K562 (cell line): Measurements from ENCODE around the gene IFRD1. TPM values are rescaled to one million over a fixed set of nuclear protein-coding genes. Genes with fewer than 3 reads are reported as not detected.

ENCODE experiments used
- ATAC-seq: fragments of 200-7000 bp; cut with Tn5 transposase; 3 replicates; pipeline ENCODE4 v1.9.1; 2020; ENCODE audit warnings: moderate library complexity
- BruUV-seq: library from RNA; stranded (reverse); fragments of 400-500 nt; replicated peaks from 2 replicates; lab custom pipeline; 2021; lab: Mats Ljungman, UMichigan
- CTCF ChIA-PET: fragments of 300-600 bp; formaldehyde crosslinking; extraction: SDS; loops from one replicate; lab custom pipeline; 2021; ENCODE audit warnings: low intra/inter-chr PET ratio; lab: Yijun Ruan, JAX
- POLR2A ChIA-PET: fragments of 300-600, 350-650 bp; sonication (Branson Sonifier 250); formaldehyde crosslinking; extraction: SDS; loops from one replicate; lab custom pipeline; 2021; ENCODE audit warnings: antibody characterized with exemption, inconsistent platforms; lab: Yijun Ruan, JAX
- DNase-seq, 4 experiments: peaks; one replicate each; pipeline versions ENCODE4 v3.0.0 to v3.0.0-alpha.2; 2011 to 2018; ENCODE audit warnings: low spot score in 3 of 4, mixed read lengths in 3 of 4; ENCODE audit errors: extremely low read depth in 1 of 4
- FAIRE-seq: peaks from 2 replicates; lab custom pipeline; 2011; peaks lifted over from hg19 to GRCh38; lab: Jason Lieb, UNC
- H2AFZ ChIP-seq: 2 replicates; pipeline ENCODE4 v1.6.0; 2011; ENCODE audit warnings: low read depth, low read length, control low read depth, inconsistent platforms
- H3K27ac ChIP-seq: fragments of 200-600 bp; 3 replicates; pipeline ENCODE4 v1.8.0; 2011; ENCODE audit warnings: low read depth, mild to moderate bottlenecking, control low read depth, inconsistent platforms, low read length, moderate library complexity, mixed read lengths; ENCODE audit errors: extremely low read depth
- H3K27me3 ChIP-seq, 2 experiments: fragments of 300-600 bp in 1 of 2; 2 replicates in 1 of 2; 3 replicates in 1 of 2; pipeline versions ENCODE4 v1.6.0 to v1.8.0; 2011; ENCODE audit warnings: inconsistent platforms in 2 of 2, low read length in 2 of 2, mild to moderate bottlenecking in 1 of 2, mixed read lengths in 1 of 2, moderate library complexity in 1 of 2; ENCODE audit not compliant: control insufficient read depth in 2 of 2, insufficient read depth in 2 of 2
- H3K36me3 ChIP-seq: fragments of 300-600 bp; 3 replicates; pipeline ENCODE4 v1.8.0; 2011; ENCODE audit warnings: mild to moderate bottlenecking, low read length, inconsistent platforms; ENCODE audit not compliant: control insufficient read depth, insufficient read depth
- H3K4me1 ChIP-seq, 2 experiments: fragments of 200-600 bp in 1 of 2; replicated peaks in 1 of 2; 2 replicates in 1 of 2; 3 replicates in 1 of 2; pipeline versions ENCODE4 v1.5.1 to v1.8.0; 2011; ENCODE audit warnings: inconsistent platforms in 2 of 2, low read length in 2 of 2, mild to moderate bottlenecking in 1 of 2, mixed read lengths in 1 of 2, moderate library complexity in 1 of 2; ENCODE audit not compliant: control insufficient read depth in 2 of 2, insufficient read depth in 2 of 2
- H3K4me2 ChIP-seq: 2 replicates; pipeline ENCODE4 v1.6.1; 2011; ENCODE audit warnings: low read length, control low read depth, inconsistent platforms, mixed read lengths; ENCODE audit not compliant: insufficient read depth
- H3K4me3 ChIP-seq: fragments of 200-600 bp; sonication (generic), shearing (Covaris generic); 2 replicates; pipeline ENCODE4 v1.5.1; 2016; ENCODE audit warnings: control low read depth, inconsistent platforms
- H3K79me2 ChIP-seq: fragments of 200-600 bp; 3 replicates; pipeline ENCODE4 v1.8.0; 2011; ENCODE audit warnings: low read length, inconsistent platforms; ENCODE audit not compliant: control insufficient read depth, insufficient read depth
- H3K9ac ChIP-seq, 2 experiments: 2 replicates each; pipeline versions ENCODE4 v1.6.0 to v1.6.1; 2011; ENCODE audit warnings: low read depth in 2 of 2, low read length in 2 of 2, control low read depth in 1 of 2, inconsistent platforms in 1 of 2, mild to moderate bottlenecking in 1 of 2, mixed read lengths in 1 of 2; ENCODE audit not compliant: insufficient read depth in 1 of 2
- H3K9me1 ChIP-seq: one replicate; pipeline ENCODE4 v1.6.0; 2011; ENCODE audit warnings: inconsistent platforms, mild to moderate bottlenecking, low read length, moderate library complexity; ENCODE audit not compliant: control insufficient read depth, insufficient read depth
- H3K9me3 ChIP-seq: replicated peaks from 2 replicates; pipeline ENCODE4 v1.5.1; 2011; ENCODE audit warnings: low read depth, low read length, inconsistent platforms; ENCODE audit not compliant: control insufficient read depth, insufficient read depth
- H4K20me1 ChIP-seq: replicated peaks from 2 replicates; pipeline ENCODE4 v1.6.1; 2011; ENCODE audit warnings: low read length, inconsistent platforms, mixed read lengths; ENCODE audit not compliant: control insufficient read depth, insufficient read depth
- ARID1B ChIP-seq: fragments of 450-650 bp; IDR thresholded peaks from 2 replicates; pipeline ENCODE4 v1.6.1; 2016; ENCODE audit warnings: antibody characterized with exemption, mild to moderate bottlenecking, inconsistent platforms
- ASH1L ChIP-seq: fragments of 450-650 bp; IDR thresholded peaks from 2 replicates; pipeline ENCODE4 v1.6.1; 2018; ENCODE audit warnings: borderline replicate concordance, mild to moderate bottlenecking, low read depth; ENCODE audit not compliant: partially characterized antibody
- C11orf30 ChIP-seq: fragments of 450-650 bp; IDR thresholded peaks from 2 replicates; pipeline ENCODE4 v1.6.1; 2016; ENCODE audit warnings: low read depth, mild to moderate bottlenecking
- CBFA2T2 ChIP-seq: fragments of 450-650 bp; conservative IDR thresholded peaks from 2 replicates; pipeline ENCODE4 v1.6.1; 2017; ENCODE audit warnings: mild to moderate bottlenecking
- CCAR2 ChIP-seq: fragments of 200-400 bp; formaldehyde crosslinking; IDR thresholded peaks from 2 replicates; pipeline ENCODE4 v1.6.1; 2017; ENCODE audit warnings: mild to moderate bottlenecking, low read depth, low read length
- FOXJ2 ChIP-seq: fragments of 200-800 bp; sonication (Bioruptor generic); IDR thresholded peaks from 2 replicates; pipeline ENCODE4 v1.6.1; 2016; ENCODE audit warnings: missing genetic modification characterization, missing compliant biosample characterization
- HDAC3 ChIP-seq: fragments of 450-650 bp; IDR thresholded peaks from 2 replicates; pipeline ENCODE4 v1.6.1; 2018; ENCODE audit warnings: borderline replicate concordance, mild to moderate bottlenecking, moderate library complexity; ENCODE audit not compliant: partially characterized antibody
- MAZ ChIP-seq, 2 experiments: fragments of 450-650 bp in 1 of 2; sonication (generic) in 1 of 2; formaldehyde crosslinking; IDR thresholded peaks in 1 of 2; conservative IDR thresholded peaks in 1 of 2; 2 replicates each; pipeline versions ENCODE4 v1.4.0 to v1.5.0; 2020; ENCODE audit warnings: mild to moderate bottlenecking in 1 of 2, missing genetic modification reagents in 1 of 2
- MCM2 ChIP-seq: fragments of 450-650 bp; IDR thresholded peaks from 2 replicates; pipeline ENCODE4 v1.6.1; 2017; ENCODE audit warnings: low read depth, mild to moderate bottlenecking
- MTF1 ChIP-seq: fragments of 250-450 bp; sonication (Bioruptor Pico); IDR thresholded peaks from 2 replicates; pipeline ENCODE4 v1.9.0; 2021; ENCODE audit warnings: moderate library complexity, mild to moderate bottlenecking, inconsistent platforms, borderline replicate concordance
- NCOR1 ChIP-seq: fragments of 450-650 bp; IDR thresholded peaks from 2 replicates; pipeline ENCODE4 v1.6.1; 2016; ENCODE audit warnings: mild to moderate bottlenecking, moderate library complexity
- NR4A1 ChIP-seq, 2 experiments: fragments of 250-450 bp in 1 of 2; fragments of 450-650 bp in 1 of 2; sonication (Bioruptor Pico) in 1 of 2; IDR thresholded peaks; 2 replicates each; pipeline versions ENCODE4 v1.4.0 to v1.6.1; 2016 to 2020; ENCODE audit warnings: mild to moderate bottlenecking in 2 of 2, missing compliant biosample characterization in 1 of 2, missing genetic modification characterization in 1 of 2, moderate library complexity in 1 of 2
- PPARD ChIP-seq: fragments of 250-450 bp; sonication (Bioruptor Pico); IDR thresholded peaks from 2 replicates; pipeline ENCODE4 v1.8.0; 2022; ENCODE audit warnings: inconsistent platforms, mild to moderate bottlenecking, moderate library complexity
- SMARCA4 ChIP-seq: fragments of 450-650 bp; IDR thresholded peaks from 2 replicates; pipeline ENCODE4 v1.6.1; 2016
- TAF9B ChIP-seq: fragments of 450-650 bp; IDR thresholded peaks from 2 replicates; pipeline ENCODE4 v1.6.1; 2018; ENCODE audit warnings: mild to moderate bottlenecking; ENCODE audit not compliant: partially characterized antibody
- ZNF518B ChIP-seq: fragments of 250-450 bp; sonication (Bioruptor Pico); IDR thresholded peaks from 2 replicates; pipeline ENCODE4 v1.5.0; 2021; ENCODE audit warnings: mild to moderate bottlenecking, moderate library complexity
- WGBS: fragments of 100-300 bp; shearing (Covaris generic); methylation state at CpG from one replicate; pipeline ENCODE4 v1.1.6; 2016; ENCODE audit warnings: low coverage, mixed read lengths; ENCODE audit not compliant: insufficient coverage; ENCODE audit errors: missing lambda C conversion rate; 5-methylcytosine and 5-hydroxymethylcytosine counted together
- in situ Hi-C: fragments of 300-500 bp; cut with MboI; formaldehyde crosslinking; loops from 4 replicates; pipeline ENCODE4 v1.15.0; 2018; ENCODE audit warnings: inconsistent platforms, mixed read lengths
- intact Hi-C: fragments of 100-400 bp; cut with micrococcal nuclease; formaldehyde crosslinking; loops from 2 replicates; pipeline ENCODE4 v1.14.2; 2022
- polyA plus RNA-seq, 8 experiments: library from polyadenylated mRNA; depleted of rRNA in 4 of 8; stranded (reverse) in 5 of 8; unstranded in 3 of 8; fragments of >200 nt; fragmentation: Nextera tagmentation in 2 of 8; fragmentation: Illumina TruSeq in 1 of 8; extraction: Ambion mirVana in 2 of 8; extraction: Trizol in 1 of 8; gene quantifications; 2 replicates each; pipeline versions ENCODE4 v1.2.1 to v1.2.3, GENCODE V29; 2011 to 2014; ENCODE audit warnings: inconsistent platforms in 1 of 8, missing spikeins in 1 of 8
- total RNA-seq, 7 experiments: library from RNA; depleted of rRNA in 6 of 7; stranded (reverse); fragments of >200 nt in 6 of 7; fragmentation: Illumina TruSeq in 2 of 7; extraction: Trizol in 2 of 7; gene quantifications; 2 replicates each; pipeline versions ENCODE4 v1.2.1 to v1.2.3, GENCODE V29; 2011 to 2021; ENCODE audit warnings: low replicate concordance in 1 of 7
- TF ChIP-seq, protein P1 (sequence below): fragments of 200-800 bp; sonication (Bioruptor generic); IDR thresholded peaks from 2 replicates; pipeline ENCODE4 v1.6.1; 2017; ENCODE audit warnings: missing genetic modification characterization, missing compliant biosample characterization

IFRD1 gene
- total and polyA plus RNA-seq, 9 of the 15 experiments (the other 6 are each of a cell fraction or from before 2014, with no cell fraction given): 27.6 to 81.8 (median 68.1) TPM

- H3K9me1 ChIP-seq: no peaks in the 10 kb centered on the region
- no peaks in the 10 kb centered on the region for H3K79me2 ChIP-seq
- no peak overlapping the region for H3K4me3 ChIP-seq
- H3K36me3 ChIP-seq: no peaks in the 10 kb centered on the region
- H3K9me3 ChIP-seq: no peaks in the 10 kb centered on the region
- FAIRE-seq: peak; percentile 80
- H4K20me1 ChIP-seq: 0 out of 2 replicates have a peak, but pooled peaks cover 5% of the 10 kb centered on the region
- no peak overlapping the region for H3K9ac ChIP-seq
- POLR2A ChIA-PET: interaction anchor here (0.5 to 1.2 kb wide), 5 partner anchors 9 to 215 kb away, joined by 3 to 8 read pairs (median 3); no protein-coding TSS in a partner anchor
- ATAC-seq: peak; percentile 57
- peak in 2 of 4 experiments; percentile 53 to 57 for DNase-seq
- no TSS peak for BruUV-seq
- in situ Hi-C loops: no loop called here
- H3K4me2 ChIP-seq: peak overlapping the region; percentile 13; the same call in 1 of the 2 replicates
- 0 out of 2 replicates have a peak overlapping the region, but pooled peaks have one; percentile 15 for H2AFZ ChIP-seq
- WGBS: 11% methylated on average over 2 of the region's 2 CpGs
- H3K4me1 ChIP-seq: peaks cover 0 to 24% of the 10 kb centered on the region in 2 experiments; a peak in 3 of 5 replicates
- CTCF ChIA-PET: no interaction called here
- peaks cover 6 to 32% of the 10 kb centered on the region in 2 experiments; a peak in 4 of 5 replicates for H3K27me3 ChIP-seq
- H3K27ac ChIP-seq: no peak overlapping the region
- intact Hi-C loops: no loop called here
- no peak for TF ChIP-seq MCM2
- TF ChIP-seq ARID1B: peak; percentile 50; the same call in 1 of the 2 replicates
- TF ChIP-seq, protein P1, sequence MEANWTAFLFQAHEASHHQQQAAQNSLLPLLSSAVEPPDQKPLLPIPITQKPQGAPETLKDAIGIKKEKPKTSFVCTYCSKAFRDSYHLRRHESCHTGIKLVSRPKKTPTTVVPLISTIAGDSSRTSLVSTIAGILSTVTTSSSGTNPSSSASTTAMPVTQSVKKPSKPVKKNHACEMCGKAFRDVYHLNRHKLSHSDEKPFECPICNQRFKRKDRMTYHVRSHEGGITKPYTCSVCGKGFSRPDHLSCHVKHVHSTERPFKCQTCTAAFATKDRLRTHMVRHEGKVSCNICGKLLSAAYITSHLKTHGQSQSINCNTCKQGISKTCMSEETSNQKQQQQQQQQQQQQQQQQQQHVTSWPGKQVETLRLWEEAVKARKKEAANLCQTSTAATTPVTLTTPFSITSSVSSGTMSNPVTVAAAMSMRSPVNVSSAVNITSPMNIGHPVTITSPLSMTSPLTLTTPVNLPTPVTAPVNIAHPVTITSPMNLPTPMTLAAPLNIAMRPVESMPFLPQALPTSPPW: peak; percentile 56; the same call in 1 of the 2 replicates
- no peak for TF ChIP-seq CBFA2T2
- no peak for TF ChIP-seq FOXJ2
- TF ChIP-seq NCOR1: 0 out of 2 replicates have a peak, but pooled peaks have one; percentile 13
- no peak for TF ChIP-seq ASH1L
- TF ChIP-seq C11orf30: peak; percentile 37; the same call in 1 of the 2 replicates
- TF ChIP-seq MAZ (CRISPR knock-in tag; conservative IDR thresholded peaks at IDR 0.05 in 1 of 2, IDR thresholded peaks at IDR 0.05 in 1 of 2): no peak
- no peak for TF ChIP-seq PPARD (CRISPR knock-in tag)
- TF ChIP-seq TAF9B: no peak
- no peak for TF ChIP-seq MTF1 (CRISPR knock-in tag)
- TF ChIP-seq ZNF518B (CRISPR knock-in tag): no peak
- 0 out of 2 replicates have a peak, but pooled peaks have one; percentile 24 for TF ChIP-seq SMARCA4
- TF ChIP-seq NR4A1 (CRISPR knock-in tag; IDR thresholded peaks at IDR 0.05): no peak
- TF ChIP-seq NR4A1 (tag; IDR thresholded peaks at IDR 0.05): no peak
- no peak for TF ChIP-seq HDAC3
- TF ChIP-seq CCAR2: no peak
Measured at GRCh38 chr7:112505495-112505894, 55.2 kb downstream of the IFRD1 start.
